Measurements from ENCODE around the gene WNT5A. TPM values are rescaled to one million over a fixed set of nuclear protein-coding genes. Genes with fewer than 3 reads are reported as not detected.

The WNT5A gene
- total RNA-seq, 1 donor from 2014 or later = 0.92 TPM

DNA sequence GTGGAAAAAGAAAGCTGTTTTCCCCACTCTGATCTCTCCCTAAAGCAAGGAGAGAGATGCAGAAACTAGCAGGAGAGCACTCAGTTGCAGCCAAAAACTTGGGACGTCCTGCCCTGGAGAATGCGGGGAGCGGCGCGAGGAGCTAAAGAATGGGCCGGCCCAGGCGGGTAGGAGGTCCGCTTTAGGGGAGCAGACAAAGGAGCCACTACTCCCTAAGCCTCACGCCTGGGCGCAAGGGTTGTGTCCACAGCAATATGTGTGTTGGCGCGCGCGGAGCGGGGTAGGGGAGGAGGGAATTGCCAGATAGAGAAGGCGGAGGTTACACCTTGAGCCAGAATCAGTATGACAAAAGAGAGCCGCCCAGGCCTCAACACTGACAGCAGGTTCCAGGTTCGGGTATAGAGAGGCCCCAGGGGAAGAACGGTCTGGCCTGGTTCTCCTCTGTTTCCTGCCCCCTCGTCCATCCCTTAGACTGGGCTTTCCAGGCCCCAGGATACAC lies 2.9 kb downstream of the WNT5A start:
- no peak for DNase-seq (ENCODE audit: low spot score)
- intact Hi-C loops (cut with DNase I) = loop anchor here (2.0 to 10.0 kb wide), 3 partner anchors 529 to 767 kb away; no protein-coding TSS in a partner anchor

- intact Hi-C loops (cut with DNase I) = loop anchor here (2.0 to 10.0 kb wide), 4 partner anchors 261 to 767 kb away; no protein-coding TSS in a partner anchor
- no peak for DNase-seq (ENCODE audit: low spot score)
Measured at GRCh38 chr3:55483196-55484095, 3.7 kb downstream of the WNT5A start.

DNA sequence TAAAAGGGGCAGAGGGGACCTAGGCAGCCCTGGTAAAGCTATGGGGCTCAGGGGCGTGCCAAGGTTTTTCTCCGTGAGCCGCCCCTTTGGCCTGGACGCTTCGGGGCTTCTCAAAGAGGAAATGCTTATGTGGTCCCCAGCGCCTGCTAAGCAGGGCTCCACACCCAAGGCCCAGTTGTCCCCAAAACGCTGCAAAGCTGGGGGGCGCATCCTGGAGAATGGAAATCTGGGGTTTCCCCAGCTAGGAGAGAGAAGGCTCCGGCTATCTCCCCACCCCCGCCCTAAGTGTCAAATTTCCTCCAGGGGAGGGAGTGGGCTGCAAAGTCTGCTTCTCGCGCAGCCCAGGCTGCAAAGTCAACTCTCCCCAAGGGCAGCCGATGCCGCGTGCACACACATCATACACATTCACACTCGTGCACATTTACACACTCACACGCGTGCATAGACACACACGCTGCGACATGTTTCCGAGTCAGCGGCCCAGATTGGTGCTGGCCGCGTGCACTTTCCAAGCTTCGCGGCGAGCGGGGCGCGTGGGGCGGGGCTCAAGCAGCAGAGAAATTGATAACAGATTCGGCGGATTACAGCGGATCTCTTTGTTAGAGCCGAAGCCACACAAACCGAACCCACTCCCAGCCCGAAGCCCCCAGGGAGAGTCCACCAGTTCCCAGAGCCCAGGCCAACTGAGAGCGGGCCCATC lies 4.5 kb downstream of the WNT5A start:
- intact Hi-C loops (cut with DNase I) = loop anchor here (2.0 to 10.0 kb wide), 2 partner anchors 262 to 528 kb away; no protein-coding TSS in a partner anchor
- DNase-seq (ENCODE audit: low spot score) = no peak

- no peak for DNase-seq (ENCODE audit: low spot score)
- intact Hi-C loops (cut with DNase I) = loop anchor here (2.0 to 10.0 kb wide), 2 partner anchors 263 to 527 kb away; no protein-coding TSS in a partner anchor
Measured at GRCh38 chr3:55481744-55482495, 5.2 kb downstream of the WNT5A start.

DNA sequence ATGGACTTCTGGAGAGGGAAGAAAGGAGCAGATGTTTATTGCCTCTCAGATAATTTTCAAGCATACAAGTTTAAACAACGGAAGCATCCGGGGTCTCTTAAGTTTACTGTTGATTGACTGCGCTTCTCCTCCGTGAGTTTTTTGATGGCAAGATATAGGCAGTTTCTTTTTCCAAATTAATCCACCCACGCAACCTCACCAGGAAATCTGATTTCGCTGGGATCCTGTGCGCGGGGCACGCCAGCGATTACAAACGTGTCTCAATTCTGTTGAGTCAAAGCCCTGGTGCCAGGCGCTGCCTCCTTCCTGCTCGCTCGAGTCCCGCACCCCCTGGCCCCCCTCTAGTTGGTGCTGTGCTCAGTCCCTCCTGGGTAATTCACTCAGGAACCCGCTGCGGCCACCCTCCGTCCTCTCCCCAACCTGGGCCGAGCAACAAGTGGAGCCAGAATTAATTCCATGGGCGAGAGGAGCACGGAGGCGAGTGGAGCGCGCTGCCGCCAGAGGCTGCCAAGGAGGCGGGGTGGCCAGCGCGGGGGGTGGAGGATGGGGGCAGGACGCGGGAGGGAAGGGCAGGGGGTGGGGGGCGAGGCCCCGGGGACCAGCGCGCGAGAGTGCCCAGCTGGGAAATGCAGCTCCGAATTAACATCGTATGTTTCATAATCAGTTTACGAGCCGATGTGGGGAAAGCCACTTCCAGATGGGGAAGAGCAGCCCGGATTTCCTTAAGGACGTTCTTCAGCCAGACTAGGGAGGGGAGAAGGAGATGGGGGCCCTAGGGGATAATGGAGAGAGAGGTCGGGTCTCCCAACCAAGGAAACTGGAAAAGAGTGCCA lies 6.0 kb downstream of the WNT5A start:
- intact Hi-C loops (cut with DNase I) = loop anchor here (10.0 kb wide), 1 partner anchor 526 kb away; no protein-coding TSS in a partner anchor
- DNase-seq (ENCODE audit: low spot score) = no peak

DNA sequence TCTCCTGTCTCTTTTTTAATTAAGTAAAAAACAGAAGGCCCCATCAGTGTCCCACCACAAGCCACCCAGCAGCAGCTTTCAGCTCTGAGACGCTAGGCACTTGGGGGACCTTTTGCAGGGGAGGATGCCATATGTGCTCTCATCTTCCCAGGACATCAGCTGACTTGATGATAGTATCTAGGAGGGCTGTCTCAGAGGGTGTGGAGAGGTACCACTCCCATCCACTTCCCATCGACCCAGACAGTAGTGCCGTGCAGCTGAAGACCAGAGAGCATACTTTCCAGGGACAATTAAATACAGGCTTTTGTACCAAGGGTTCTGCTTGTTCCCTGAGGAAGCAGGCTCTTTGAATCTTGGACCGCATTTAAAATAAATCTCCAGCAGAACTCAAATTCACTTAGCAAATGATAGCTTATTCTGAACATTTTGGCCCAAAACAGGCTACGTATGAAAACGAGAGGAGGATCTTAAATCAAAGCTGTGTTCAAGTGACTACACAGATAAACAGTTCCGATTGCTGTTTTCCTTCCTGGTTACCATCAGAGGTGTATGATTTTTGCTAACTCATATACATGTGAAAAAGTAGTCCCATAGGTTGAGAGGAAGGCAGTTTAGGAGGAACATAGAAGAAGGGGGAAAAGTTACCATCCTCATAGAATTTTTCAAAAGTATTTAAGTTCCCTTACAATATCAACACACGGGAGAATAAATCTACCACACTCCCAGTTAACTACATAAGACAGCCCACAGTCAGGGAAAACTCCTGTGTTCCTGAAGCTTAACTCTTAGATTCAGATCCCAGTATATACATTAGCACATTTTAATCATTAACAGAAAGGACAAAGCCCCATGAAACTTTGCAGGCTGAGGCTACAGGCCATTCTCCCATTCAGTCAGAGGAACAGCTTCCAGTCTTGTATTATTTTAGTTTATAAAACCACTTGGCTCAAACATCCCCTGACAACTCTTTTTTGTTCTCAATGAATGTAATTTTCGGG lies 9.5 kb downstream of the WNT5A start:
- intact Hi-C loops (cut with DNase I) = no loop called here

DNA sequence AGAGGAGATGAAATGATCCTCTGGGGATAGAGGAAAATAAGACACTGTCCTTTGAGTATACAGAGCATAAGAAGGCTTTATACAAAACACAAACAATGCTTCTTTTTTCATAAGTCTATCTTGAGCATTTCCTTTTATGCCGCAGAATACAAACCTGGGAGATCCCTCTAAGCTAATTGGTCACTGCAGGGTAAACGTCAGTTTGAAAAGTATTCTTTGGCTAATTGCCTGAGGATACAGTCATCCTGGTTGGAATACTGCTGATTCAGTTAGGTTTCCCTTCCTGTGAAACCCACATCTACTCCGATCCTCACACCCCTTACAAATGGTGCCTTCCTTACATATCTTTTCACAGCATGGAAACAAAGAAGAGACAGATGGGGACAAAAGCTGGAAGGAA lies 10.6 kb downstream of the WNT5A start:
- intact Hi-C loops (cut with DNase I) = no loop called here
- no peak for DNase-seq (ENCODE audit: low spot score)

More for the DNA sequence above, 9.5 kb downstream of the WNT5A start:
- no peak for DNase-seq (ENCODE audit: low spot score)

DNA sequence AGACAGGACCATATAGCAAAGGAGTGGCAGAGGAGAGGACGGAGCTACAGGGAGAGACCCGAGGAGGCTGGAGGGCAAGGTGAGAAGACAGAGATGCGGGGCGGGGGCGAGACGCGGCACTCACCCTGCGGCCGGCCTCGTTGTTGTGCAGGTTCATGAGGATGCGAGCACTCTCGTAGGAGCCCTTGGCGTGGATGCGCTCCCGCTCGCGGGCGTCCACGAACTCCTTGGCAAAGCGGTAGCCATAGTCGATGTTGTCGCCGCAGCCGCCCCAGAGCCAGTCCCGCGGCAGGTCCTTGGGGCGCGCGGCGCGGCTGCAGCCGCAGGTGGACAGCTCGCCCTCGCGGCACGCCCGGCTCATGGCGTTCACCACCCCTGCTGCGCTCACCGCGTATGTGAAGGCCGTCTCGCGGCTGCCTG lies 12.9 kb downstream of the WNT5A start:
- intact Hi-C loops (cut with DNase I) = no loop called here
- DNase-seq (ENCODE audit: low spot score) = no peak

- intact Hi-C loops (cut with DNase I) = no loop called here
- no peak for DNase-seq (ENCODE audit: low spot score)
Measured at GRCh38 chr3:55473788-55474187, 13.3 kb downstream of the WNT5A start.

DNA sequence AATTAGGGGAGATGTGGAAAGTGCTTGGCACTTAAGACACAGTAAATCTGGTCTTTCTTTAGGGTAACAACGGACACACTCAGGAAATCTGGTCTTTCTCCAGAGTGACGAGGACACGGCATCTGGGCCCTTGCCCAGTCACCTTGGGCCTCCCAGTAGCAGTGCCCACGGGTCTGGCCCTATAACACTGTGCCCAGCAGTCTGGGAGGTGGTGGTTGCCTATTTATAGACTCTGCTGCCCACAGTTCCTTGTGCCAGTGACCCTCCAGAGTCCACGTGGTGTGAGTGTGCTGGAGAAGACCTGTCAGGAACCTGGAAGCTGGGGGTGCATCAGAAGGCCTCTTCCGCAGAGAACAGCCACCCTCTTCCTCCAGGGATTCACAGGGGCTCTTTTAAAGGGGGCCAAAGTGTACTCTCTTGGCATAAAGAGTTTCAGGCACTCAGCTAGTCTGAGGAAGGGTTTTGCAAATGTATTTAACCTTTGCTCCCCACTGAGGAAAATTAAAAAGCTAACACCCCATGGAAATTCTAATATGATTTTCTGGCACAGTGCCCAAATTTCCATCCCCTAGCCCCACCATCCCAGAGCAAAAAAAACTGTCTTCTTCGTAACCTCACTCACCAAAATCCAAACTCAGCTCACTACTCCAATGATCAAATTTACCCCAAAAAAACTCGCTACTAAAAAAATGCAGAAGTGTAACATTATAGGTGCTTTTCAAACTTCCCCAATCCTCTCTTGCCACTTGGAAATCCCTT lies 15.4 kb downstream of the WNT5A start:
- intact Hi-C loops (cut with DNase I) = no loop called here
- DNase-seq (ENCODE audit: low spot score) = no peak

DNA sequence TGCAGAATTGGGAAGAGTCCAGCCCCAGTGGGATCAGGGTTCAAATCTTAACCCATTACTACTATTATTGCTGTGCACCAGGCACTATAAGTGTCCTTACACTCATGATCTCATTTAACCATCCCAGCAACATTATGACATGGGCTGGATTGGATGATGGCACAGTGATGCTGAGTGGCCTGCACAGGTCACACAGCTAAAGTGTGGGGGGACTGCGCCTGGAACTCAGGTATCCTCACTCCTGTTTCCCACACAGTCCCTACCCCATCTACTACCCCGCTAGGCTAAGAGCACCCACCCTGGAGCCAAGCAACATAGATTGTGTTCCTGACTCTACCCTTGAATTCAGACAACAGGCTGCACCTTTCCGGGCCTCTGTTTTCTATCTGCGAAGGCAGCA lies 16.0 kb downstream of the WNT5A start:
- intact Hi-C loops (cut with DNase I) = no loop called here
- DNase-seq (ENCODE audit: low spot score) = no peak

DNA sequence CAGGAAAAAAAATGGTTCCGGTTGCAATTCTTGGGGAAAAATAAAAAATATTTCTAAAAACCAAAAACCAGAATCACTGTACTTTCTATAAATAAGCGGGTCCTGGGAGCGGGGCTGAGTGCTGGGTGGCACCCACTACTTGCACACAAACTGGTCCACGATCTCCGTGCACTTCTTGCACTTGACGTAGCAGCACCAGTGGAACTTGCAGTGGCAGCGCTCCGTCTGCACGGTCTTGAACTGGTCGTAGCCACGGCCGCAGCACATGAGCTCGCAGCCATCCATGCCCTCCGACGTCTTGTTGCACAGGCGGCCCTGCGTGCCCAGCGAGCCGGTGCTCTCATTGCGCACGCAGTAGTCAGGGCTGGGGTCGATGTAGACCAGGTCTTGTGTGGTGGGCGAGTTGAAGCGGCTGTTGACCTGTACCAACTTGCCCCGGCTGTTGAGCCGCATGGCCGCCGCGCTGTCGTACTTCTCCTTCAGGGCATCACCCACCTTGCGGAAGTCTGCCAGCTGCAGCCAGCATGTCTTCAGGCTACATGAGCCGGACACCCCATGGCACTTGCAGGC lies 17.1 kb downstream of the WNT5A start:
- intact Hi-C loops (cut with DNase I) = no loop called here
- DNase-seq (ENCODE audit: low spot score) = no peak

DNA sequence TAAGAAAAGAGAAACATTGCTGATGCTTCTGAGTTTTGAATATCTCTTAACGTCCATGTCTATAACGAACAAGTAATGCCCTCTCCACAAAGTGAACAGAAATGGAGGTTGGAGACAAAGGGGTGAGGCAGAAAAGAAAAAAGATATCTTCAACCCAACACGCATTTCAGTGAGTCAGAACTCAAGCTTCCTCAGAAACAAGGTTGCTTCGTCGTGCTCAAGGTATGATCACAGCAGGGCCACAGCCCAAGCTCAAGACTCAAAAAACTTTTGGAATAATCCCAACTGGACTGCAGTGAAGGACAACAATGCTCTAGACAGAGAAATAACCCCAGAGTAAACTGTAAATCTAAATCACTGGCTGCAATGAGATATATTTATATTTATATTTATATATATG lies 18.9 kb downstream of the WNT5A start:
- intact Hi-C loops (cut with DNase I) = no loop called here
- no peak for DNase-seq (ENCODE audit: low spot score)

- intact Hi-C loops (cut with DNase I) = no loop called here
- DNase-seq (ENCODE audit: low spot score) = no peak
Measured at GRCh38 chr3:55467099-55467498, 20.0 kb downstream of the WNT5A start.

DNA sequence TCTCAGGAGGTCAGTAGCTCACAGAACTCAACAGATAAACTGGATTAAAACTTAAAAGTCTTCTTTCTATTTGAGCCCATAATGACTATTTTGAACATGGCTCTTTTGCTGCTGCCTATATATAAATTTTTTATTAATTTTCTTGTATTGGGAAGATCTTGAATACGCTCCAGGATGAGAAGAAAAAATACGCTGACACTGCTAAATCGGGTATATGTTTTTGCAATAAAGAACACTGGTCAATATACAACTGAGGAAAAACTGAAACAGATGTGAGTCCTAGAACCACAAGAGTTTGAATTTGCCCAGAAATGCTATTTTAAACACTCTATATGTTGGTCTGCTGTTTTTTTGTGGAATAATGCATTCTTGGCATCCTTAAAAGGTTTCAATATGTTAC lies 20.6 kb downstream of the WNT5A start:
- DNase-seq (ENCODE audit: low spot score) = no peak
- intact Hi-C loops (cut with DNase I) = no loop called here

DNA sequence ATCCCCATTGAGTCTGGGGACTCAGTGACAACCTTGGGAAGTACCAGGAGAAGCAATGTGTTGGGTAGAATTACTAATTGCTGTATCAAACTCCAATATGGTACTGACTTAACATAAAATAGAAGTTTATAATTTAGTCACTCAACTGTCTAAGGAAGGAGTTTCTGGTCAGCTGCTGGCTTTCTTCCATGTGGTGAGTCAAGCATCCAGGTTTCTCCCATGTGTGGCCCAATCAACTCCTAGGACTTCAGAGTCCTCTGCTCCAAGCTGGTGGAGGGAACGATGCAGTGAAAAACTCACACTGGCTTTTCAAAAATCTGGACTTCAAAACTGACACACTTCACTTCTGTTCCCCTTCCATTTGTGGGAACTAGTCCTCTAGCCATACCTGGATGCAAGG lies 25.2 kb downstream of the WNT5A start:
- DNase-seq (ENCODE audit: low spot score) = no peak
- intact Hi-C loops (cut with DNase I) = no loop called here

GRCh38 chr3:55459838-55460237 lies 27.3 kb downstream of the WNT5A start:
- no peak for DNase-seq (ENCODE audit: low spot score)
- intact Hi-C loops (cut with DNase I) = no loop called here

All from cardiac septum (tissue), 1 donor.